Activated naive CD8-positive, alpha-beta T cell treated with anti-CD3 and anti-CD28 coated beads, Interleukin-2, amount 50 U/mL, for 16 hours (primary cell): ENCODE data around the gene ABHD5.

Experiments
- DNase-seq: peaks from one replicate; pipeline ENCODE4 v3.0.0-alpha.2; 2020; ENCODE audit warnings: low read depth, low spot score

The ABHD5 gene

DNA sequence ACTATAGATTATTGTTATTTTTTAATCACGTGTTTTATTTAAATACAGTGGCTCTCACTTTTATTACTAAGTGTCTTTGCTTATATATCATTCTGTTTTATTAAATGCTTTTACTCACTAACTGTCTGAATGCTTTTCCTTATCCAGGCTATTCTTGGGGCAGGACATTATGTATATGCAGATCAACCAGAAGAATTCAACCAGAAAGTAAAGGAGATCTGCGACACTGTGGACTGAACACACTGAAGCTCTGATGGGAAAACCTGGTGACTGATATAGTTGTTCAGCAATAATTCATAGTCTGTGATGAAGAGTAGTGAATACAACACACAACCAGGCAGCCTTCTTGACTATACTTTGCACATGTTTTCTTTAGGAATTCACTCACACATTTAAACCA is 27.6 kb downstream of the ABHD5 start:
- DNase-seq, result no peak

DNA sequence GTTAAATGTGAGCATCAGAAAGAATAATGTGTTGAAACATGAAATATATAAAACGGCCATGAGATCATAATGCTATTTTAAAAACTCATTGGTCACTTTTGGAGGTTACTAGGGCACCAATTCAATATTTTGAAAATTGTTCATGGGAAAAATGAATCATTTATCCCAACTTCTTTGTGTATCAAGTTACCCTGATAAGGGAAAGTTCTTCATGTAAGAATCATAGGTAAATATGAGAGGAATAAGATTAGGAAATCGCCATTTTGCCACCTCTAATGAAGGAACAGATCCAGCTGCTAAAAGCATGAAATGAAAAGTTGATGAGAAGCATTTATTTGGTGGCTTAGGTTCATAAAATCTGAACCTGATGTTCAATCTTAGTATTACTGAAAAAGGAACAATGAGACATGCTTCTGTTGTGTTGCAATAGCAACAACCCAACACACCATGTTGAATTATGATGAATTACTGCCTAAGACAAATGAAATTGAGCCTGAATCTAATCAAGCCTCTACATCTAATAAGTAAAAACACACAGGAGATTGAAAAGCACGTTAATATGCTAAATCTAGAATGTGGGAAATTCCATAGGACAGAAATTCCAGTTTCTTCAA is 32.5 kb downstream of the ABHD5 start:
- DNase-seq, result no peak

DNA sequence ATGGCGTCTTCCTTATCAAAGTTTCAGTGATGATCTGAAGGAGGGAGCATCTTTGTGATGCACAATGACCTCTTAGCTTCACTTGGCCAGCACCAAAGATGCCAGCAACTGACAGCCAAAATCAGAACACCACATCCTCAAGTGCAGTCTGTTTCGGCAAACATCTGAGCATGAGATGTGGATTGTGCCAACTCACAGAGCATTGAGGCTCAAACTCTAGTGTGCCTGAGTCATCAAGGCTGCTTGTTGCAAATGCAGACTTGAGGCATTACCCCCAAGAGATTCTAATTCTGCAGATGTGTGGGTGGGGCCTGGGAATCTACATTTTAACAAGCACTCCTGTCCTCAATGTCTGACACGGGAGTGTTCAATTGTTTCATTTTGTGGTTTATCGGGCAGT is 35.8 kb downstream of the ABHD5 start:
- no peak for DNase-seq

DNA sequence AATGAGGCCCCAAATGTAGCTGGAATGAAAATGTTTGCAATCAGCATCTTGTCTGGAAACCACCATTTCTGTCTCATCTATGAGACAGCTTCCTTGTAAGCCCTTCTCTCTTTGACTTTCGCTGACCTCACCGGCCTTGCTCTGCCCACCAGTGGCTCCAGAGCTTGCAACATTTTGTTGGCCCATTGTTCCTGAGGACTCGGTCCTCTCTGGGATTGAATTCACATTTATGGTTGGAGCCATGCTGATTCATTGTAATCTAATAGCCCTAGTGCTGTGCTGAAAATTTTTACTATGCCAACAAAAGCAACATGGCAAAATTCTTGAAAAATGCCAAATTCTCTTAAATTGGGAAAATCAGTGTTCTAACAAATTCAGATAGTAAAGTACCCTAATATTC is 37.2 kb downstream of the ABHD5 start:
- DNase-seq, result no peak

DNA sequence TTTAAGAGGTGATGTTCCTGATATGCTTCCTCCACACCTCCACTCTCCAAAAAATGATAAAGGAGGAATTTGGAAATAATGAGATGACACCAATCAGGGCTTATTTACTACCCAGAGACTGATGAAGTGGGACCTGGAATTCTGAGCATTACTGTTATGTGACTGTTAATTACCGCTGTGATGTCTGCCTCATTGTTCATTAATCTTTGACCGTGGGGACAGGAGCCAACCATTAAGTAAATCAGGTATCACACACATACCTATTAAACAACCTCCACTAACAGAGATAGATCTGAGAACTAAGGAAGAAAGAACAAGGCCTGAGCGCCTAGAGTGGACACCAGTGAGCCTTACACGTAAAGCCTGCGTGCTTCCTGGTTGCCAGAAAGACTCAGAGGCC is 37.7 kb downstream of the ABHD5 start:
- DNase-seq, result no peak

DNA sequence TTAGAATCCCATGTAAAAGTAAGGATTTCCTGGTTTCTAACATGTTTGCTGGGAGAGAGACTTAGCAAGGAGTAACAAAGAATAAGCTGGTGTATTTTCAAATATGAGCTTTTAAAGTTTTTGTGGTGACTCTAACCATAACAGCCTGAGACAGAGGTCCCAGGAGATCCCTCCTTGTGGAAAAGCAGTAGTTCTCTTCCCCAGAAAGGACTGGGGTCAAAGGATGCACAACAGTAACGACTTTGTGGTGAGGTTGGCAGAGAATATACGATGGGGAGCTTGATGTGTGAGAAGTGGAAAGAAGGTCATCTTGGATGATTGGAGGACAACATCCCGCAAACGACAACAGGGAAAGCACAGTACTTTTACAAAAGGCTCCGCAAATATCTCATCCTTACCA is 38.2 kb downstream of the ABHD5 start:
- DNase-seq, result no peak

DNA sequence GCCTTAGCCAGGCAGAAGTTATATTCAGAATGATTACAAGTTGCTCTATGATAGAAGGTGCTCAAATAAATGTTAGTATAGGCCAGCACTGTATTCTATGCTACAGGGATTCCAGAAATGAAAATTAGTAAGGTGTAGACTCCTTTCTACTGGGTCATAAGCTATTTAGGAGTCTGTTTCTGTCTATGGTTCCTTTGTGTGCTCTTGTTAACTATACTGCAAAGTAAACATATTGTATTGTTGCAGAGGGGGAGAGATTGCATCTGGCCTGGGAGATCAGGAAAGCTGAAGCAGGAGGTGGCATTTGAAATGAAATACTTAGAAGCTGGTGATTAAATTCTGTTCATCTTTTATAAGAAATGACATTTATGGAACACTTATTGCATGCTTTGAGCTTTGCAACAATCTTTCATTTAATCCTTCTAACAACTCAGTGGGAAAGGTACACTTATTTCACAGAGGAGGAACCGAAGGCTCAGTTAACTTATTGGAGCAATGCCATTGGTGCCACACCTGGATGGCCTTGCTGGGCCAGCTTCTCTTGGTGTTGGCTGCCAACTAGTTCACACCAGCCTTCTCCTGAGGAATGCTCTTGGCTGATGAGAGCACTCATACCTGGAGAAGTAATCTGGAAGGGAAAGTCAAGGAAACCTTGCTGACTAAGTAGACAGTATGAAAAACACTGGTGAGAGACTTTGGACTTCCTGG is 39.1 kb downstream of the ABHD5 start:
- no peak for DNase-seq

DNA sequence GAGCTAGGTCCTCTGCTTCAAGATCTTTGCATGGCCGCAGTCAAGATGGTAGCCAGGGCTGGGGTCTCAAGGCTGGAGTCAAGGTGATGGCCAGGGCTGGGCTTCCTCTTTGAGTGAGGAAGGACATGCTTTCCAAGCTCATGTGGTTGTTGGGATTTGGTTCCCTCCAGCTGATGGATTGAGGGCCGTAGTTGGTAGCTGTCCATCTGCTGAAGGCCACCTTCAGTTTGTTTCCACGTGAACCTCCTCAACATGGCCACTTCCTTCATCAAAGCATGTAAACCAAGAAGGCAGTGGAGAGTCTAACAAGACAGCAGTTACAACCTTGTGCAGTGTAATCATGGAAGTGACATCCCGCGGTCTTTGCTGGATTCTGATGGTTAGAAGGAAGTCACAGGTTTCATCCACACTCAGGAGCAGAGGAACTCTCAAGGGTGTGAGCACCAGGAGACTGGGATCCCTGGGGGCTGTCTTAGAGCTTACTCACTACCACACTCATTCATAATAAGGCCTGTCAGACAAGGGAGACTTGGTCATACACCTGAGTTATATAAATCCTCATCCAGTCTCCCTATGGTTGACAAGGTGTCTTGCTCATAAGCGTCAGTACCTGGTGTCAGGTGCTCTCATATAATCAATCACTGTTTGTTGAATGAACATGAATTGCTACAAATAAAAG is 42.1 kb downstream of the ABHD5 start:
- DNase-seq, result no peak

DNA sequence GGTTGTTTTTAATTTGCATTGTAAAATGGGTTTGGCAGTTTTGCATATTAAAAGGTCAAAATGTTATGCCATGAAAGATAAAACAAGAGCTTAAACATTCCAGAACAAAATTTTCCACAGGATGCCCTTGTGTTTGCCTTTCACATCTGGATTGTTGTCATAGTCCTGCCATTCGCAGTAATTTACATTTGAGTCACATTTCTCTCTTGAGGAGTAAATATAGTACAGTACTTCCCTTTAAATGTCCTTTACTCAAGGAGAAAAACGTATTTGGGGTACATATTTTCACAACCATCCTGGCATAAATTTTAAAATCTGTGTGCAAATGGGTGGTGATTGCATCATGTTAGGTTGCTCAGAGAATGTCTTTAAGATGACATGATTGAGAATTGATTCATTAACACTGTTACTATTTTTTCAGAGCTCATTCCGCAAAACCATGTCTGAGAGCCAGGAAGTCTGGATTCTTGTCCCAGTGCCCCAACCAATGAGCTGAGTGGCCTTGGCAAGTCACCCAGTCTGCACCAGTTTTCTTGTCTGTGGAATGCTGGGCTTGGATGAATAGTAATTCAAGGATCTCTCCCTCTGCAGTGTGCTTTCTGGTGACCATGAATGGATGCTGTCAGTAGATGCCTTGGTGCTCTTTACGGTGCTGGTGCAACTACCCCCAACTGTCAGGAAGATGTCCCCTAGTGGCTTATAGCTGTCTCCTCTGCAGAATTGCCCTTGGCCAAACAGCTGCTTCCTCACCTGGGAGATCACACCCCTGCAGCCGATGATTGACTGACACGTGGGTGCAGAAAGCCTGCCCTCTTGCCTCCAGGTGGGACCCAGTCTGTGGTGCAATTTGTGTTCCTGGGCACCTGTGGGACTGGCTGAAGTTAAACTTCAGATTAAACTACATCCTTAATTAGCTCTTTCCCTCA is 43.0 kb downstream of the ABHD5 start:
- no peak for DNase-seq

DNA sequence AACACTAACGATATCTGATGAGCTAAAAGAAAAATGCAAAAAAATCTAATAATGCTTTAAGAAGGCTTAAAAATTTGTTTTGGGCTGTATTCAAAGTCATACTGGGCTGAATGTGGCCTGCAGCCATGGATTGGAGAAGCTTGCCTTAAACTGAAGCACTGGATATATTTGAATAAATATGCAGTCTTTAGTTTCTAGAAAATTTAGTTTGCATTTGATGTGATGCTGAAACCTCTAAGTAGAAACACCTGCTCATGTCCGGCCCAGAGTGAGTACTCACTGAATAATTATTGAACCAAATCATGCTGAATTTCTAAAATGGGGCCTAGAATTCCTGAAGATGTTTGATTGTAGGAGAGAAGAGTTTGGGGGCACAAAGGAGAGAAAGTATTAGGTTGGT is 43.9 kb downstream of the ABHD5 start:
- DNase-seq, result no peak

DNA sequence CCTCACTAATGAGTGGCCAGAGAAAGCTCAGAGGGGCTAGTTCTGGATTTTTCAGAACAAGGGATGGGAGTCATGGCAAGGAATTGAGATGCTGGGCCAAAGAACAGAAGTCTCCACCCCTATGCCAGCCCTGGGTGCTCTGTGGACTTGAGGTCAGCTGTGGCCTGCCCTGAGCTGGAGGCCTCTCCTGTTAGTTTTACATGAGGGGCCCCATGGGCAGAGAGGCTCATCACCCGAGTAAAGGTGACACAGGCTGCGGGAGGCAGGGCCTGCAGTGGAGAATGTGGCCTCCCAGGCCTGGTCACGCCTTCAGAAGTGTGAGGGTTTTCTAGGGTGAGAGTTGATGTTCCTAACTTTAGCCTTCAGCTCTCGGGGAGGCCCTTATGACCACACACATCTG is 44.9 kb downstream of the ABHD5 start:
- DNase-seq, result no peak

DNA sequence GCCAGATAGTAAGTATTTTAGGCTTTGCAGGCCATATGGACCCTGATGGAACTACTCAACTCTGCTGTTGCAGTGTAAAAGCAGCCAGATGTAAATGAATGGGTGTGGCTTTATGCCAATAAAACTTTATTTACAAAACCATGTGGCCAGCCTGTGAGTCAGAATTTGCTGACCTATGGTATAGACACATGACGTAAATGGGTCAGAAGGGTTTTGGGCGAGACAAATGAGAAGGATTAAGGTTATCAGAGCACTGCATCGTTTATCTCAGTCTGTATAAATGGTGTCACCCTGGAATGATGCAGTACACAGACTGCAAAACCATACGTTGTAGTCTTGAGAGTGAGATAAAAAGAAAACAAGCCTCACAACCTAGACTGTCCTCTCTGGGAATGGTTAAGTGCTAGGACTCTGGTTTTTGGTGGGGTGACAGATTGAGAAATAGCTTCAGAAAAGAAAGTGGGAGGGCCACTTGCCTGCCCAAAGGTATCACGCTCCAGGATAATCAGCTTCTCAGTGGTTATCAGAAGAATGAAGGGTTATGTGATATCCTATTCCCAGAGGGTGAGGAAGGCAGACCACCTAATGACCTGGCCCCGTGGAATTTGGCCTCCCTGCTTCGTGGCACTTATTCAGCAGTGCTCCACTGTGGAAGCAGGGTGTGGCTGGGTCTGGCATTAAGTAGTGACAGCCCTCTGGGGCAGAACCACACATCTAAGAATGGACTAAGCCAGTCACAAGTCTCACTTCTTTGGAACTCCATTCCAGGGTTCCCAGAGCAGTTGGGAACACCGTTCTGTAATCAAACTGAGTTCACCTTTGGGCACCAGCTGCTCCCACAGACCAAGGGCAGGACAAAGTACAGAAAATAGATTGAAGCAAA is 46.1 kb downstream of the ABHD5 start:
- DNase-seq, result no peak

DNA sequence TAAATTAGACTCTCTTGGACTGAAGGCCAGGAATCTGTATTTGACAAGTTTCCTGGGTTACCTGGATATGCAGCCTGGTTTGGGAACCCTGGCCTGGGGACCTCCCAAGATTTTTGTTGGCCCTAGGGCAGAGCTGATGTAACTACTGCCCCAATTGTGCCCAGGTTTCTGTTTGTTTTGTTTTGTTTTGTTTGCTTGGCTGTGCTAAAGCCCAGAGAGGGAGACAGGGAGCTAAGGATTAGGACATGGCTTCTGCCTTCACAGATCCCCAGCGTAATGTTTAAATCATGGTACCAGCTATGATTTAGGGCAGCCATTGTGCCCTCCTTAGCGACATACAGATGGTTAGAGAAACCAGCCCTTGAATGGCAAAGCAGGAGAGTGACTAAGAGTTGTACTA is 47.6 kb downstream of the ABHD5 start:
- DNase-seq, result no peak

DNA sequence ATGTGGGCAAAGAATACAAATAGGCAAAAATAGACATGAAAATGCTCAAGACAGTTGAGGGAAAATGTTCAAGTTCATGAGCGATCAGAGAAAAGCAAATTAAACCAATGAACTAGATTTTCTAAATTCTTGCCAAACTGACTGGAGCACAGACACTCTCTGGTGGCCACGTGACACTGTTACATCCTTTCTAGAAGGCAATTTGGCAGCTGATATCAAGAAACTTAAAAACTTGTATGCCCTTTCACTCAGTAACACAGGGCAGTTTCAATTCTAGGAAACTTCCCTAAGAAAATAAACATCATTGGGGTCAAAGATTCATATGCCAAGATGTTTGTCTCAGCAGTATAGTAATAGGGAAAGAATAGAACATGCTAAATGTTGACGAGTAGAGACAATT is 52.2 kb downstream of the ABHD5 start:
- DNase-seq, result no peak

DNA sequence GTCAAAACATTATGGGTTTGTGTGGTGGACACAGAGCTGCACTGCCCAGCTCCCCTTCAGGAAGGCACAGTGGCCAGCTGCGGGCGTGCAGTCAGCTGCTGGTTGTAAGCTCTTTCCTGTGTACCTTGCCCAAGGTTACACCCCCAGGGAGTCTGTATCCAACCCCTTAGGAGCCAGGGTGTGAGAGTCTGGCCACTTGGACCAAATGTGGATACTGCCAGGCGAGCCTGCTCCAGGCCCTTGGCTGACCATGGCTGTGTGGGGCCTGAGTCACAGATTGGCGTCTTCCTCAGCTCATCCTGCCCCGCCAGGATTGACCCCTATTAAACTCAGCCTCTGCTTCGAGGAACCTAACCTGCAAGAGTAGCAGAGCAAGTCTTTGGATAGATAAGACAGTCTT is 56.9 kb downstream of the ABHD5 start:
- DNase-seq, result no peak

DNA sequence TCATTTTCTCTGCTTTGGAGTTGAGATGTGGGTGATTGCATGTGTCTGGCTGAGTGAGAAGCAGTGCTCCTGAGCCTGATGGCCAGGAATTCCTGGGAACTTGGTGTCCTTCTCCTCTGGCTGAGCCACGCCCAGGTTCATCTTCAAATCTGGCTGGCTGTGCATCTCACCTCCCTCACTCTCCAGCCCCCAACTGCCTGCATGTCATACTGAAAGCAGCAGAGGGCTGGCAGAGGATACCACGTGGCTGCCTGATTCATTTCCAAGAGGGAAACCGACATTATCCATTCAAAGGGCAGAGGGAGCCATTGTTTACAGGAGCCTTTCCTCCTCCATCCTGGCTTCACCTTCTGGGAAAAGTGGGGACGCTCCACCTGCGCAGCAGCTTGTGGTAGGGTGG is 57.4 kb downstream of the ABHD5 start:
- DNase-seq, result no peak

DNA sequence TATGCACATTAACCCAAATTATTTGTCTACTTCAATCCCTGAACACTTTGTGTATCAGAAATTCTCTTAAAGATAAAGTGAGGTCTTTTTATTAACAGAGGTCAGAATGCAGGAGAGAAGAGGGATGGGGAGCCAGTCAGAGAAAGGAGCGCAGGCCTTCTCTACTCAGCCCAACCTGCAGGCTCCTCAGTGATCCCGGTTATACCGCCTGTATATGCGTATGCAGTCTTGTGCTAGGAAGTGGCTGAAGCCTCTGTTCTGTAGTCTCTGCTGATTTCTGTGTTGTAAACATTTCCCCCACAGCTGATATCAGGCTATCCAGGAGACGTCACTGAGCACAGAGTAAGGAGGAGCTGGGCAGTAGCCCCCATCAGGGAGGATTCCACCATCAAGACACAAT is 57.9 kb downstream of the ABHD5 start:
- no peak for DNase-seq

DNA sequence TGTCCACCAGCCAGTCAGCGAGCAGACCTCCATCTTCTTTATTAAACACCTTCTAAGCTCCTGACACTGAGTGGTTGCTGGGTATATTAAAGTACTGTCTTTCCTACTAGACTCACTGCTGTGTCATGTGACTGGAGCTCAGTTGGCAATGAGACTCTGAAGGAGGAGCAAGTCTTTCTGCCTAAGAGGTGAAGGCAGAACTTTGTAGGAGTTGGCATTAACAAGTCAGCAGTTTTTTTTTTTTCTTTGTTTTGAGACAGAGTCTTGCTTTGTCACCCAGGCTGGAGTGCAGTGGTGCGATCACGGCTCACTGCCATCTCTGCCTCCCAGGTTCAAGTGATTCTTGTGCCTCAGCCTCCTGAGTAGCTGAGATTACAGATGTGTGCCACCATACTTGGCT is 62.2 kb downstream of the ABHD5 start:
- no peak for DNase-seq

DNA sequence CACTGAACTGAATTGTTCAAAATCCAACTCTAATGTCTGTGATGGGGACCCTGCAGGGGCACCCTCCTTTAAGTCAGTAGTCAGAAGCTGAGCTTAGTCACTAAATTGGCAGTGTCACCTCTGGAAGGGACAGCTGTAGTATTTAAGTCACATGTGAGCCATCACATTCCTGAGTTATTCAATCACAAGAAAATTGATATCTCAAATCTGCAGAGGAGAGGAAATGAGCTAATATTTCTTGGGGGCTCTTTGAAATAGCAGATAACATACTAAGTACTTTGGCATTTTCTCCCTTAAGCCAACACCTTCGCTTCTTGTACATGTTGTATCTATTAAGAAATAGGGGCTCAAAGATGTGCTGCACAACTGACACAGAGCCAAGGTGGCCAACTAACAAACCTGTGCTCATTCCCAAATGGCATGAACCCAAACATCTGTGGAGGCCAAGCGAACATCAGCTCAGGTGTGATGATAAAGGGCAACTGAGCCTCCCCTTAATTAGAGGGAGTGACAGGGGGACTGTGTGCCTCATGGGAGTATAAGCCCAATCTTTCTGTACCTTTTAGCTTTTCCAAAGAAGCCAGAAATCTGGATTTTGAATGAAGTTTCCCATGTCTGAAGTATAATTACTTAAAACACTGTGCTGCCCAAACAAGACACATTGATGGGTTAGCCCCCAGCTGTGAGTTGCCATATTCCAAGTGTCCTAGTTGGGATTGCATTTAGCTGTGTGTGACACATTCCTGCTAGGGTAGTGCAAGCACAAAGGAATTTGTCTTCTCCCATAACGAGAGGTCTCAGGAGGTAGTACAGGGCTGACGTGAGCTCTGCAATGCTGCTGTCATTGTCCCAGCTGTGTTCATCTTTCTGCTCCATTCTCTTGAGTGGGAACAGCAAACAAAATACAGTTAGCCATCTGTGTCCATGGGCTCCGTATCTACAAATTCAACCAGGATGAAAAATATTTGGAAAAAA is 63.3 kb downstream of the ABHD5 start:
- no peak for DNase-seq
